Cardiac muscle cell (in vitro differentiated cells and primary cell): ENCODE results near the gene IER3. TPM values are rescaled to one million over a fixed set of nuclear protein-coding genes. Genes with fewer than 3 reads are reported as not detected.
"Not testable (repeated sequence)": the region's sequence is repeated elsewhere in the genome, so short reads cannot be mapped to it uniquely, and the experiment has no call there.

Source experiments
- DNase-seq, 2 donors: peaks; one replicate each; pipeline versions ENCODE4 v3.0.0 to v3.0.0-alpha.2; 2010 to 2017; ENCODE audit warnings: low read depth in 1 of 2, low spot score in 1 of 2
- H3K27ac ChIP-seq: fragments of 200-600 bp; sonication (generic); 2 replicates; pipeline ENCODE4 v1.5.1; 2016
- H3K27me3 ChIP-seq: fragments of 200-600 bp; sonication (generic); 2 replicates; pipeline ENCODE4 v1.6.0; 2016; ENCODE audit warnings: control low read depth
- H3K36me3 ChIP-seq: fragments of 200-600 bp; sonication (generic); 2 replicates; pipeline ENCODE4 v1.5.1; 2016; ENCODE audit warnings: control low read depth
- H3K4me1 ChIP-seq: fragments of 200-600 bp; sonication (generic); 2 replicates; pipeline ENCODE4 v1.8.1; 2017; ENCODE audit warnings: low read depth, mild to moderate bottlenecking, mixed run types
- H3K4me3 ChIP-seq: fragments of 200-600 bp; sonication (generic); 2 replicates; pipeline ENCODE4 v1.5.1; 2016; ENCODE audit warnings: mild to moderate bottlenecking
- H3K9me3 ChIP-seq: fragments of 200-600 bp; sonication (generic); 2 replicates; pipeline ENCODE4 v1.5.1; 2017; ENCODE audit warnings: low read depth, mild to moderate bottlenecking, control low read depth
- CTCF ChIP-seq: IDR thresholded peaks from 2 replicates; pipeline ENCODE4 v1.5.1; 2012; ENCODE audit warnings: low read depth, mild to moderate bottlenecking, low read length
- polyA plus RNA-seq: library from polyadenylated mRNA; unstranded; fragments of >200 nt; fragmentation: Nextera tagmentation; extraction: Ambion mirVana; gene quantifications from 2 replicates; pipeline ENCODE4 v1.2.1, GENCODE V29; 2016
- total RNA-seq: library from RNA; depleted of rRNA; stranded (reverse); fragments of >200 nt; gene quantifications from 2 replicates; pipeline ENCODE4 v1.2.3, GENCODE V29; 2016

IER3 gene
- total and polyA plus RNA-seq, 2 experiments from 2014 or later, result 20.1 to 45.8 TPM

- Histone ChIP-seq H3K4me1 (peaks cover 19% of the 10 kb centered on the region), H3K9me3 (no peaks in the 10 kb centered on the region), H3K27ac (peak overlapping the region; percentile 99), H3K4me3 (no peak overlapping the region), H3K36me3 (no peaks in the 10 kb centered on the region), H3K27me3 (no peaks in the 10 kb centered on the region)
- no peak for DNase-seq
- TF ChIP-seq CTCF, result no peak
These were observed 18.8 kb upstream of the IER3 start for GRCh38 chr6:30763155-30763617.

GRCh38 chr6:30761791-30762429, 17.6 kb upstream of the IER3 start:
- H3K27ac ChIP-seq, result no peak overlapping the region
- peaks cover 32% of the 10 kb centered on the region for H3K4me1 ChIP-seq
- H3K4me3 ChIP-seq, result no peak overlapping the region
- H3K27me3 ChIP-seq, result no peaks in the 10 kb centered on the region
- DNase-seq, result no peak
- TF ChIP-seq CTCF, result no peak
- no peaks in the 10 kb centered on the region for H3K36me3 ChIP-seq
- no peaks in the 10 kb centered on the region for H3K9me3 ChIP-seq

- TF ChIP-seq CTCF, result no peak
- no peak for DNase-seq
- Histone ChIP-seq H3K9me3 (no peaks in the 10 kb centered on the region), H3K4me1 (peaks cover 33% of the 10 kb centered on the region), H3K4me3 (no peak overlapping the region), H3K36me3 (no peaks in the 10 kb centered on the region), H3K27ac (no peak overlapping the region), H3K27me3 (no peaks in the 10 kb centered on the region)
These were observed 16.2 kb upstream of the IER3 start for GRCh38 chr6:30760549-30760948.

- Histone ChIP-seq H3K4me1 (peaks cover 30% of the 10 kb centered on the region), H3K36me3 (no peaks in the 10 kb centered on the region), H3K27ac (peak overlapping the region; percentile 70), H3K9me3 (no peaks in the 10 kb centered on the region), H3K27me3 (no peaks in the 10 kb centered on the region), H3K4me3 (no peak overlapping the region)
- peak; percentile 40 to 91 for DNase-seq
- no peak for TF ChIP-seq CTCF
These were observed 15.4 kb upstream of the IER3 start for GRCh38 chr6:30759575-30760239.

GRCh38 chr6:30757261-30757904, 13.0 kb upstream of the IER3 start:
- Histone ChIP-seq H3K27ac (peak overlapping the region; percentile 84), H3K27me3 (no peaks in the 10 kb centered on the region), H3K9me3 (no peaks in the 10 kb centered on the region), H3K36me3 (no peaks in the 10 kb centered on the region), H3K4me1 (peaks cover 18% of the 10 kb centered on the region), H3K4me3 (no peak overlapping the region)
- peak in 1 of 2 donors; percentile 65 for DNase-seq
- no peak for TF ChIP-seq CTCF

- DNase-seq, H3K27ac ChIP-seq, H3K36me3 ChIP-seq, H3K4me3 ChIP-seq, H3K27me3 ChIP-seq, H3K9me3 ChIP-seq: not testable (repeated sequence)
- peaks cover 20% of the 10 kb centered on the region for H3K4me1 ChIP-seq
These were observed 12.2 kb upstream of the IER3 start for GRCh38 chr6:30756405-30757003.
